CD4-positive, alpha-beta T cell (primary cell): ENCODE results near the gene ZNF30. TPM values are rescaled to one million over a fixed set of nuclear protein-coding genes. Genes with fewer than 3 reads are reported as not detected.

Source experiments
- ATAC-seq: fragments of 200-7000 bp; cut with Tn5 transposase; one replicate; pipeline ENCODE4 v1.10.0; 2022; ENCODE audit warnings: mild to moderate bottlenecking; ENCODE audit not compliant: poor library complexity
- CTCF ChIA-PET: fragments of 350-600 bp; sonication (Branson Sonifier 250); formaldehyde crosslinking; loops from one replicate; lab custom pipeline; 2021; ENCODE audit warnings: antibody characterized with exemption, inconsistent platforms; lab: Charles Lee
- POLR2A ChIA-PET: fragments of 350-600 bp; sonication (Branson Sonifier 250); formaldehyde crosslinking; loops from one replicate; lab custom pipeline; 2021; ENCODE audit warnings: antibody characterized with exemption, inconsistent platforms; lab: Charles Lee
- DNase-seq, 14 experiments: peaks; one replicate each; pipeline ENCODE4 v3.0.0-alpha.2; 2013 to 2020; ENCODE audit warnings: mixed read lengths in 2 of 14
- H3K27ac ChIP-seq, 2 donors: one replicate each; pipeline versions ENCODE4 v1.5.1 to v1.7.0; 2013; ENCODE audit warnings: low read length in 2 of 2, low read depth in 1 of 2, mild to moderate bottlenecking in 1 of 2
- H3K27me3 ChIP-seq, 2 experiments: 1 replicate in 1 of 2; 2 replicates in 1 of 2; pipeline versions ENCODE4 v1.6.1 to v1.7.0; 2013; ENCODE audit warnings: low read length in 2 of 2, control low read depth in 1 of 2, mild to moderate bottlenecking in 1 of 2, moderate library complexity in 1 of 2; ENCODE audit not compliant: insufficient read depth in 2 of 2, control insufficient read depth in 1 of 2
- H3K36me3 ChIP-seq: one replicate; pipeline ENCODE4 v1.6.1; 2013; ENCODE audit warnings: low read length, control low read depth; ENCODE audit not compliant: insufficient read depth
- H3K4me1 ChIP-seq: one replicate; pipeline ENCODE4 v1.6.1; 2013; ENCODE audit warnings: low read length, control low read depth; ENCODE audit not compliant: insufficient read depth
- H3K4me3 ChIP-seq: one replicate; pipeline ENCODE4 v1.5.1; 2013; ENCODE audit warnings: mild to moderate bottlenecking, low read length, moderate library complexity
- H3K9me3 ChIP-seq, 2 experiments: 1 replicate in 1 of 2; 2 replicates in 1 of 2; pipeline versions ENCODE4 v1.6.1 to v1.7.0; 2013; ENCODE audit warnings: low read length in 2 of 2, mild to moderate bottlenecking in 2 of 2, control low read depth in 1 of 2, moderate library complexity in 1 of 2; ENCODE audit not compliant: control insufficient read depth in 1 of 2, insufficient read depth in 1 of 2
- H3K27ac Mint-ChIP-seq: one replicate; pipeline ENCODE4 v1.8.0; 2020; ENCODE audit warnings: mixed read lengths
- H3K27me3 Mint-ChIP-seq: one replicate; pipeline ENCODE4 v1.8.0; 2021; ENCODE audit warnings: mixed read lengths
- H3K36me3 Mint-ChIP-seq: one replicate; pipeline ENCODE4 v1.8.0; 2021; ENCODE audit warnings: low read depth, mixed read lengths
- H3K4me1 Mint-ChIP-seq: one replicate; pipeline ENCODE4 v1.8.0; 2021; ENCODE audit warnings: low read depth, mixed read lengths
- H3K4me3 Mint-ChIP-seq: one replicate; pipeline ENCODE4 v1.8.0; 2020; ENCODE audit warnings: mild to moderate bottlenecking, mixed read lengths
- H3K9me3 Mint-ChIP-seq: one replicate; pipeline ENCODE4 v1.8.0; 2020; ENCODE audit warnings: mixed read lengths
- intact Hi-C, 2 experiments: fragments of 100-400 bp; cut with DNase I in 1 of 2; cut with micrococcal nuclease in 1 of 2; formaldehyde crosslinking; loops; one replicate each; pipeline versions ENCODE4 v1.15.1 to v1.9.0; 2023 to 2025; cut with DNase I, micrococcal nuclease
- total RNA-seq, 174 experiments: library from RNA in 2 of 174; stranded (reverse) in 2 of 174; gene quantifications; one replicate each; pipeline ENCODE4 v1.2.3 and lab custom pipeline; 2021 to 2026
- TF ChIP-seq, protein P1 (sequence below): fragments of 200-600 bp; IDR thresholded peaks from one replicate; pipeline ENCODE4 v1.8.0; 2022; ENCODE audit warnings: antibody characterized with exemption, mild to moderate bottlenecking

The ZNF30 gene
- total RNA-seq, 2 experiments from 2014 or later: 0.84 to 1.1 TPM

- TF ChIP-seq, protein P1, sequence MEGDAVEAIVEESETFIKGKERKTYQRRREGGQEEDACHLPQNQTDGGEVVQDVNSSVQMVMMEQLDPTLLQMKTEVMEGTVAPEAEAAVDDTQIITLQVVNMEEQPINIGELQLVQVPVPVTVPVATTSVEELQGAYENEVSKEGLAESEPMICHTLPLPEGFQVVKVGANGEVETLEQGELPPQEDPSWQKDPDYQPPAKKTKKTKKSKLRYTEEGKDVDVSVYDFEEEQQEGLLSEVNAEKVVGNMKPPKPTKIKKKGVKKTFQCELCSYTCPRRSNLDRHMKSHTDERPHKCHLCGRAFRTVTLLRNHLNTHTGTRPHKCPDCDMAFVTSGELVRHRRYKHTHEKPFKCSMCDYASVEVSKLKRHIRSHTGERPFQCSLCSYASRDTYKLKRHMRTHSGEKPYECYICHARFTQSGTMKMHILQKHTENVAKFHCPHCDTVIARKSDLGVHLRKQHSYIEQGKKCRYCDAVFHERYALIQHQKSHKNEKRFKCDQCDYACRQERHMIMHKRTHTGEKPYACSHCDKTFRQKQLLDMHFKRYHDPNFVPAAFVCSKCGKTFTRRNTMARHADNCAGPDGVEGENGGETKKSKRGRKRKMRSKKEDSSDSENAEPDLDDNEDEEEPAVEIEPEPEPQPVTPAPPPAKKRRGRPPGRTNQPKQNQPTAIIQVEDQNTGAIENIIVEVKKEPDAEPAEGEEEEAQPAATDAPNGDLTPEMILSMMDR: no peak
- intact Hi-C loops: loop anchor here in 1 of 2 experiments (10.0 kb wide), 1 partner anchor 168 kb away; the partner anchor contains the start of gene FXYD7
- ATAC-seq (no peak), DNase-seq (peak in 1 of 14 experiments; percentile 8)
- no peak overlapping the region for H3K4me3 Mint-ChIP-seq
- Histone ChIP-seq H3K4me3 (no peak overlapping the region), H3K9me3 (peaks cover 0 to 11% of the 10 kb centered on the region in 2 experiments), H3K27ac (no peak overlapping the region), H3K36me3 (no peaks in the 10 kb centered on the region), H3K4me1 (peaks cover 21% of the 10 kb centered on the region), H3K27me3 (no peaks in the 10 kb centered on the region)
- peaks cover 4% of the 10 kb centered on the region for H3K36me3 Mint-ChIP-seq
- peaks cover 22% of the 10 kb centered on the region for H3K4me1 Mint-ChIP-seq
- ChIA-PET POLR2A (interaction anchor here (0.9 to 1.0 kb wide), 2 partner anchors 16 to 38 kb away, joined by 3 to 4 read pairs; no protein-coding TSS in a partner anchor), CTCF (no interaction called here)
- H3K27ac Mint-ChIP-seq: no peak overlapping the region
- H3K9me3 Mint-ChIP-seq: peaks cover 4% of the 10 kb centered on the region
- H3K27me3 Mint-ChIP-seq: no peaks in the 10 kb centered on the region
Measured at GRCh38 chr19:34976611-34977010, 49.9 kb downstream of the ZNF30 start.

DNA sequence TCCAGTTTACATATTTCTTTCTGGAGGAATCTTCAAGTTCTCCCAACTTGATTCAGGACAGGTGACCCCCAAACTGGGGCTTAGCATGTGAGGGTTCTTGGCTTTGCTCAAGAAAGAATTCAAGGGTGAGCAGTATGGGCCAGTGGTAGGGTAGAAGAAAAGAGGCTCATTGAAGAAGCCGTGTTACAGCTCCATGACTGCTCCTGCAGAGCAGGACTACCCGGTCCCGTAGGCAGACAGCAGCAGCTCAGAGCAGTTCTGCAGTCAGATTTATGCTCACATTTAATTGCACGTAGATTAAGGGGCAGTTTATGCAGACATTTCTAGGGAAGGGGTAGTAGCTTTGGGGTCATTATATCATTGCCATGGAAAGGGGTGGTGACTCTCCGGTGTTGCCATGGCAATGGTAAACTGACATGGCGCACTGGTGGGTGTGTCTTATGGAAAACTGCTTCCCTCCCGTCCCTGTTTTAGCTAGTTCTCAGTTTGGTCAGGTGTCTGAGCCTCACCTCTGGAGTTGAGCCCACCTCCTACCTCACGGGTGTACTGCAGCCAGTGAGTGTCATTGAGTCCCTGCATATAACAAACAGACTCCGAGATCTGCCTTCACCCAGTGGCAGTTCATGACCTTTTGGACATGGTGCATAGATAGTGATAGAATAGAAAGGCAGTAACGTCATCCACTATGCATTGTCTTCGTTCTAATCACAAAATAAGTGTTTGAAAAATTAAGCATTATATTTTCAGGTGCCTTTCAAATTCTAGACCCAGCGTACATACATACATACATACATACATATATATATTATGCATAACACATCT is 53.3 kb downstream of the ZNF30 start:
- TF ChIP-seq, protein P1: no peak
- no peak overlapping the region for H3K27ac ChIP-seq
- no peaks in the 10 kb centered on the region for H3K27me3 ChIP-seq
- intact Hi-C loops: loop anchor here in 1 of 2 experiments (10.0 kb wide), 1 partner anchor 165 kb away; the partner anchor contains the start of gene FXYD7
- Mint-ChIP-seq H3K27ac (no peak overlapping the region), H3K4me3 (no peak overlapping the region), H3K9me3 (peaks cover 4% of the 10 kb centered on the region), H3K36me3 (no peaks in the 10 kb centered on the region), H3K4me1 (peaks cover 7% of the 10 kb centered on the region), H3K27me3 (no peaks in the 10 kb centered on the region)
- DNase-seq (no peak), ATAC-seq (no peak)
- peaks cover 6% of the 10 kb centered on the region for H3K4me1 ChIP-seq
- CTCF ChIA-PET: no interaction called here
- no peak overlapping the region for H3K4me3 ChIP-seq
- peaks cover 0 to 11% of the 10 kb centered on the region in 2 experiments for H3K9me3 ChIP-seq
- POLR2A ChIA-PET: interaction anchor here (1.2 kb wide), 1 partner anchor 35 kb away, joined by 3 read pairs; no protein-coding TSS in a partner anchor
- no peaks in the 10 kb centered on the region for H3K36me3 ChIP-seq

- Histone ChIP-seq H3K27ac (no peak overlapping the region), H3K36me3 (no peaks in the 10 kb centered on the region), H3K4me1 (peaks cover 11% of the 10 kb centered on the region), H3K9me3 (peaks cover 0 to 6% of the 10 kb centered on the region in 2 experiments), H3K4me3 (no peak overlapping the region), H3K27me3 (no peaks in the 10 kb centered on the region)
- intact Hi-C loops: no loop called here
- DNase-seq (no peak), ATAC-seq (no peak)
- Mint-ChIP-seq H3K27ac (no peak overlapping the region), H3K4me3 (no peak overlapping the region), H3K36me3 (no peaks in the 10 kb centered on the region), H3K4me1 (peaks cover 16% of the 10 kb centered on the region), H3K9me3 (no peaks in the 10 kb centered on the region), H3K27me3 (no peaks in the 10 kb centered on the region)
- TF ChIP-seq, protein P1: no peak
- CTCF ChIA-PET: no interaction called here
- POLR2A ChIA-PET: no interaction called here
Measured at GRCh38 chr19:34982275-34982674, 55.6 kb downstream of the ZNF30 start.
